Naive thymus-derived CD4-positive, alpha-beta T cell (primary cell): ENCODE measurements around the gene ENTHD1. TPM values are rescaled to one million over a fixed set of nuclear protein-coding genes. Genes with fewer than 3 reads are reported as not detected.
A peak's percentile ranks its signal among the peaks of the same experiment; 100 is the strongest.

Experiments
- ATAC-seq: fragments of 150-1000 bp; cut with Tn5 transposase; 2 replicates; pipeline ENCODE4 v1.10.0; 2021; ENCODE audit warnings: mild to moderate bottlenecking, moderate library complexity
- CTCF ChIA-PET: fragments of 350-600 bp; sonication (Branson Sonifier 250); formaldehyde crosslinking; loops from one replicate; lab custom pipeline; 2021; ENCODE audit warnings: antibody characterized with exemption; lab: Charles Lee
- POLR2A ChIA-PET: fragments of 350-600 bp; sonication (Branson Sonifier 250); formaldehyde crosslinking; loops from one replicate; lab custom pipeline; 2021; ENCODE audit warnings: antibody characterized with exemption, inconsistent platforms; lab: Charles Lee
- DNase-seq, 9 donors: peaks; one replicate each; pipeline versions ENCODE4 v3.0.0 to v3.0.0-alpha.2; 2020 to 2022; ENCODE audit warnings: mixed read lengths in 1 of 9
- H3K27ac ChIP-seq: one replicate; pipeline ENCODE4 v1.7.0; 2013; ENCODE audit warnings: mild to moderate bottlenecking, low read depth, low read length, moderate library complexity
- H3K27me3 ChIP-seq, 2 donors: one replicate each; pipeline ENCODE4 v1.7.0; 2013; ENCODE audit warnings: low read length in 2 of 2, mild to moderate bottlenecking in 2 of 2, moderate library complexity in 2 of 2; ENCODE audit not compliant: control insufficient read depth in 2 of 2, insufficient read depth in 2 of 2
- H3K36me3 ChIP-seq, 3 experiments: 1 replicate in 2 of 3; 2 replicates in 1 of 3; pipeline ENCODE4 v1.7.0; 2013; ENCODE audit warnings: low read length in 3 of 3, mild to moderate bottlenecking in 3 of 3, moderate library complexity in 1 of 3; ENCODE audit not compliant: insufficient read depth in 3 of 3, control insufficient read depth in 2 of 3
- H3K4me1 ChIP-seq, 2 donors: one replicate each; pipeline ENCODE4 v1.7.0; 2013; ENCODE audit warnings: low read length in 2 of 2, mild to moderate bottlenecking in 2 of 2, moderate library complexity in 1 of 2; ENCODE audit not compliant: control insufficient read depth in 2 of 2, insufficient read depth in 2 of 2
- H3K4me3 ChIP-seq: 2 replicates; pipeline ENCODE4 v1.7.0; 2013; ENCODE audit warnings: mild to moderate bottlenecking, low read length
- H3K9me3 ChIP-seq, 3 experiments: 1 replicate in 2 of 3; 2 replicates in 1 of 3; pipeline ENCODE4 v1.7.0; 2013; ENCODE audit warnings: low read length in 3 of 3; ENCODE audit not compliant: control insufficient read depth in 2 of 3
- H3K27ac Mint-ChIP-seq, 9 donors: one replicate each; pipeline ENCODE4 v1.8.0; 2020 to 2022; ENCODE audit warnings: mixed read lengths in 9 of 9, mild to moderate bottlenecking in 8 of 9, moderate library complexity in 5 of 9, inconsistent platforms in 2 of 9
- H3K27me3 Mint-ChIP-seq, 5 donors: one replicate each; pipeline ENCODE4 v1.8.0; 2021 to 2022; ENCODE audit warnings: mixed read lengths in 5 of 5, mild to moderate bottlenecking in 1 of 5
- H3K36me3 Mint-ChIP-seq, 5 donors: one replicate each; pipeline ENCODE4 v1.8.0; 2020 to 2022; ENCODE audit warnings: mixed read lengths in 5 of 5, mild to moderate bottlenecking in 3 of 5, inconsistent platforms in 1 of 5
- H3K4me1 Mint-ChIP-seq, 7 donors: one replicate each; pipeline ENCODE4 v1.8.0; 2020 to 2022; ENCODE audit warnings: mixed read lengths in 7 of 7, mild to moderate bottlenecking in 3 of 7, inconsistent platforms in 1 of 7
- H3K4me3 Mint-ChIP-seq, 10 donors: one replicate each; pipeline ENCODE4 v1.8.0; 2020 to 2022; ENCODE audit warnings: mild to moderate bottlenecking in 10 of 10, mixed read lengths in 10 of 10, moderate library complexity in 6 of 10, inconsistent platforms in 2 of 10
- H3K9me3 Mint-ChIP-seq, 11 donors: one replicate each; pipeline ENCODE4 v1.8.0; 2020 to 2022; ENCODE audit warnings: mixed read lengths in 11 of 11, mild to moderate bottlenecking in 4 of 11, inconsistent platforms in 1 of 11, moderate library complexity in 1 of 11
- intact Hi-C, 2 donors: fragments of 100-400 bp; cut with micrococcal nuclease; formaldehyde crosslinking; loops; one replicate each; pipeline ENCODE4 v1.15.1; 2023
- polyA plus RNA-seq, 2 donors: library from polyadenylated mRNA; unstranded; fragments of 300-500 nt; fragmentation: Illumina TruSeq; gene quantifications; one replicate each; pipeline ENCODE4 v1.2.3, GENCODE V29; 2021
- total RNA-seq, 6 experiments: library from RNA in 5 of 6; stranded (reverse) in 5 of 6; gene quantifications; 1 replicate in 5 of 6; 2 replicates in 1 of 6; pipeline ENCODE4 v1.2.3 and lab custom pipeline; 2021 to 2026

ENTHD1 gene
- total and polyA plus RNA-seq, 7 experiments from 2014 or later: 0.12 to 0.60 (median 0.24) TPM; not detected in 2

GRCh38 chr22:39908737-39909136 lies 15.2 kb upstream of the ENTHD1 start:
- Histone ChIP-seq H3K36me3 (no peaks in the 10 kb centered on the region), H3K27ac (peak overlapping the region; percentile 83), H3K4me1 (peaks cover 53 to 65% of the 10 kb centered on the region in 2 donors), H3K4me3 (peak overlapping the region; percentile 67), H3K9me3 (no peaks in the 10 kb centered on the region), H3K27me3 (no peaks in the 10 kb centered on the region)
- peaks cover 62 to 88% (median 76%) of the 10 kb centered on the region in 7 donors for H3K4me1 Mint-ChIP-seq
- peaks cover 4 to 45% (median 34%) of the 10 kb centered on the region in 5 donors for H3K36me3 Mint-ChIP-seq
- peaks cover 0 to 3% (median 0%) of the 10 kb centered on the region in 11 donors for H3K9me3 Mint-ChIP-seq
- CTCF ChIA-PET: interaction anchor here (0.9 to 2.2 kb wide), 4 partner anchors 9 to 31 kb away, joined by 3 to 12 read pairs (median 4); no protein-coding TSS in a partner anchor
- intact Hi-C loops: loop anchor here (1.0 to 10.0 kb wide), 2 partner anchors 7 to 266 kb away; partner anchors contain the start of genes GRAP2 (in 1 of the 2) and TNRC6B (in 1 of the 2)
- POLR2A ChIA-PET: interaction anchor here (0.7 to 17.0 kb wide), 9 partner anchors 7 to 135 kb away, joined by 3 to 350 read pairs (median 5); no protein-coding TSS in a partner anchor
- peak overlapping the region in 9 of 10 donors; percentile 93 to 99 (median 97) for H3K4me3 Mint-ChIP-seq
- peak in 1 of 9 donors; percentile 50 for DNase-seq
- ATAC-seq: peak; percentile 45
- H3K27ac Mint-ChIP-seq: peak overlapping the region in 6 of 9 donors; percentile 86 to 98 (median 92)
- H3K27me3 Mint-ChIP-seq: no peaks in the 10 kb centered on the region

GRCh38 chr22:39908136-39908535 lies 14.6 kb upstream of the ENTHD1 start:
- peaks cover 49 to 59% of the 10 kb centered on the region in 2 donors for H3K4me1 ChIP-seq
- peak overlapping the region; percentile 83 for H3K27ac ChIP-seq
- no peaks in the 10 kb centered on the region for H3K27me3 ChIP-seq
- CTCF ChIA-PET: interaction anchor here (0.7 to 2.8 kb wide), 5 partner anchors 9 to 97 kb away, joined by 3 to 12 read pairs (median 3); no protein-coding TSS in a partner anchor
- POLR2A ChIA-PET: interaction anchor here (0.7 to 17.0 kb wide), 10 partner anchors 7 to 388 kb away, joined by 3 to 350 read pairs (median 4); partner anchors contain the start of gene ATF4
- intact Hi-C loops: loop anchor here in 1 of 2 donors (10.0 kb wide), 1 partner anchor 267 kb away; the partner anchor contains the start of gene TNRC6B
- Mint-ChIP-seq H3K9me3 (peaks cover 0 to 3% (median 0%) of the 10 kb centered on the region in 11 donors), H3K27me3 (no peaks in the 10 kb centered on the region), H3K27ac (peak overlapping the region in 6 of 9 donors; percentile 86 to 98 (median 92)), H3K4me3 (peak overlapping the region in 9 of 10 donors; percentile 93 to 99 (median 97)), H3K36me3 (peaks cover 4 to 43% (median 33%) of the 10 kb centered on the region in 5 donors), H3K4me1 (peaks cover 56 to 82% (median 69%) of the 10 kb centered on the region in 7 donors)
- H3K36me3 ChIP-seq: no peaks in the 10 kb centered on the region
- DNase-seq (no peak), ATAC-seq (no peak)
- peak overlapping the region; percentile 67 for H3K4me3 ChIP-seq
- no peaks in the 10 kb centered on the region for H3K9me3 ChIP-seq

DNA sequence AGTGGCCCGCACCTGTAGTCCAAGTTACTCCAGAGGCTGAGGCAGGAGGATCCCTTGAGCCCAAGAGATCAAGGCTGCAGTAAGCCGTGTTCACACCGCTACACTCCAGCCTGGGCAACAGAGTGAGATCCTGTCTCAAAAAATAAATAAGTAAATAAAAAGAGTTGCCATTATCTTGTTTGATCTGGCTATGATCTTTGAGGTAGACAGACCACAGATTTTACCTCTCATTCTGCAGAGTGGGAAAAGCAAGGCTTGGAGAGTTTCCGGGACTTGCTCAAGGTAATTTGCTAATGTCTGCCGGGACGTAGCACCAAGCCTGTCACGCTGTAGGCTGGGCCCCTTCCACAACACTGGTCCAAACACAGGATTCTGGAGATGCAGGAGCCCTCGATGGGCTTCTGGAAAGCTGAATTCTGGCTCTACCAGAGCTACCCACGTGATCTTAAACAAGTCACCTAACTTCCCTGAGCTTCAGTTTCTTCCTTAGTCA lies 14.1 kb upstream of the ENTHD1 start:
- Mint-ChIP-seq H3K27me3 (no peaks in the 10 kb centered on the region), H3K4me1 (peaks cover 53 to 79% (median 65%) of the 10 kb centered on the region in 7 donors), H3K9me3 (peaks cover 0 to 3% (median 0%) of the 10 kb centered on the region in 11 donors), H3K4me3 (peak overlapping the region in 9 of 10 donors; percentile 93 to 99 (median 97)), H3K36me3 (peaks cover 7 to 44% (median 33%) of the 10 kb centered on the region in 5 donors), H3K27ac (peak overlapping the region in 6 of 9 donors; percentile 86 to 98 (median 92))
- Histone ChIP-seq H3K27ac (peak overlapping the region; percentile 83), H3K9me3 (no peaks in the 10 kb centered on the region), H3K36me3 (no peaks in the 10 kb centered on the region), H3K4me3 (peak overlapping the region; percentile 67), H3K27me3 (no peaks in the 10 kb centered on the region), H3K4me1 (peaks cover 44 to 54% of the 10 kb centered on the region in 2 donors)
- ATAC-seq (peak; percentile 45), DNase-seq (peak in 3 of 9 donors; percentile 38 to 51 (median 41))
- CTCF ChIA-PET: interaction anchor here (0.7 to 2.8 kb wide), 6 partner anchors 10 to 97 kb away, joined by 3 to 12 read pairs (median 4); no protein-coding TSS in a partner anchor
- intact Hi-C loops: loop anchor here in 1 of 2 donors (10.0 kb wide), 1 partner anchor 267 kb away; the partner anchor contains the start of gene TNRC6B
- POLR2A ChIA-PET: interaction anchor here (0.8 to 17.0 kb wide), 10 partner anchors 8 to 388 kb away, joined by 3 to 350 read pairs (median 4); partner anchors contain the start of gene ATF4

DNA sequence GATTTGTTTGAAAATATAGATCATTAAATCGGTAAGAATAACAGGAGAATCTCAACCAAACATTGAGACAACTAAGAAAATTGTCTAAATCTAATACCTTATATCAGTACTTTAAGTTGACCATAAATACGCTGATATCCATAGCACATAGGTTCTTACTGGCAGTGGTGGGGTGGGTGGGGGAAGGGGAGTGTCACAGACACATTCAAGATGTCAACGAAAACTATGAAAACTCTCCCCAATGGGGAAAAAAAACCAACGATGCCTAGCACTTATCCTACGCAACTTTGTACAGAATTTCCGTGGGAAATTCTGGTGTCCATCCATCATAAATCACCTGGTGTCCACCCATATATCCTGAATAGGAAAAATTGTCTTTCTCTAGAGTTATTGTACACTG lies 13.5 kb upstream of the ENTHD1 start:
- CTCF ChIA-PET: interaction anchor here (1.3 to 2.8 kb wide), 4 partner anchors 14 to 46 kb away, joined by 3 to 12 read pairs (median 6); no protein-coding TSS in a partner anchor
- Mint-ChIP-seq H3K4me3 (peak overlapping the region in 9 of 10 donors; percentile 93 to 99 (median 97)), H3K36me3 (peaks cover 9 to 43% (median 33%) of the 10 kb centered on the region in 5 donors), H3K9me3 (peaks cover 0 to 3% (median 0%) of the 10 kb centered on the region in 11 donors), H3K4me1 (peaks cover 47 to 73% (median 59%) of the 10 kb centered on the region in 7 donors), H3K27me3 (no peaks in the 10 kb centered on the region), H3K27ac (peak overlapping the region in 6 of 9 donors; percentile 86 to 98 (median 92))
- H3K4me1 ChIP-seq: peaks cover 38 to 48% of the 10 kb centered on the region in 2 donors
- peak in 1 of 9 donors; percentile 47 for DNase-seq
- POLR2A ChIA-PET: interaction anchor here (0.8 to 17.0 kb wide), 6 partner anchors 9 to 246 kb away, joined by 3 to 350 read pairs (median 44); no protein-coding TSS in a partner anchor
- no peaks in the 10 kb centered on the region for H3K27me3 ChIP-seq
- H3K36me3 ChIP-seq: no peaks in the 10 kb centered on the region
- no peaks in the 10 kb centered on the region for H3K9me3 ChIP-seq
- peak overlapping the region; percentile 67 for H3K4me3 ChIP-seq
- H3K27ac ChIP-seq: peak overlapping the region; percentile 83
- no peak for ATAC-seq
- intact Hi-C loops: loop anchor here in 1 of 2 donors (10.0 kb wide), 1 partner anchor 268 kb away; the partner anchor contains the start of gene TNRC6B

GRCh38 chr22:39906207-39906606 lies 12.6 kb upstream of the ENTHD1 start:
- ATAC-seq (no peak), DNase-seq (peak in 1 of 9 donors; percentile 46)
- POLR2A ChIA-PET: interaction anchor here (0.5 to 17.0 kb wide), 13 partner anchors 9 to 438 kb away, joined by 3 to 350 read pairs (median 7); no protein-coding TSS in a partner anchor
- Mint-ChIP-seq H3K4me3 (peak overlapping the region in 9 of 10 donors; percentile 93 to 99 (median 97)), H3K36me3 (peaks cover 12 to 43% (median 28%) of the 10 kb centered on the region in 5 donors), H3K27me3 (no peaks in the 10 kb centered on the region), H3K4me1 (peaks cover 38 to 65% (median 51%) of the 10 kb centered on the region in 7 donors), H3K9me3 (peaks cover 0 to 3% (median 0%) of the 10 kb centered on the region in 11 donors), H3K27ac (peak overlapping the region in 6 of 9 donors; percentile 71 to 98 (median 92))
- CTCF ChIA-PET: interaction anchor here (0.5 to 2.8 kb wide), 6 partner anchors 8 to 826 kb away, joined by 3 to 8 read pairs (median 4); no protein-coding TSS in a partner anchor
- H3K4me3 ChIP-seq: peak overlapping the region; percentile 67
- intact Hi-C loops: loop anchor here in 1 of 2 donors (10.0 kb wide), 1 partner anchor 269 kb away; the partner anchor contains the start of gene TNRC6B
- peak overlapping the region; percentile 83 for H3K27ac ChIP-seq
- H3K9me3 ChIP-seq: no peaks in the 10 kb centered on the region
- peaks cover 30 to 40% of the 10 kb centered on the region in 2 donors for H3K4me1 ChIP-seq
- no peaks in the 10 kb centered on the region for H3K27me3 ChIP-seq
- H3K36me3 ChIP-seq: no peaks in the 10 kb centered on the region
